ENCODE results near the gene TRAPPC8. TPM values are rescaled to one million over a fixed set of nuclear protein-coding genes. Genes with fewer than 3 reads are reported as not detected.

TRAPPC8 gene
- total RNA-seq, 4 donors from 2014 or later: 35.0 to 49.4 (median 42.5) TPM

GRCh38 chr18:31878358-31878757 is 64.6 kb downstream of the TRAPPC8 start:
- intact Hi-C loops (cut with DNase I): no loop called here
- no peaks in the 10 kb centered on the region for H3K4me1 ChIP-seq
- TF ChIP-seq CTCF (IDR thresholded peaks at IDR 0.05) (no peak), POLR2A (IDR thresholded peaks at IDR 0.05; ENCODE audit: low read depth) (no peak), EP300 (IDR thresholded peaks at IDR 0.05) (no peak), POLR2AphosphoS5 (IDR thresholded peaks at IDR 0.05) (no peak)
- DNase-seq (ENCODE audit: extremely low spot score): no peak
- H3K27ac ChIP-seq (replicated peaks in 1 of 4): no peak overlapping the region
- no peak overlapping the region for H3K4me3 ChIP-seq
- H3K9me3 ChIP-seq: peaks cover 0 to 12% (median 2%) of the 10 kb centered on the region in 4 donors
- WGBS: 98% methylated on average over 4 of the region's 4 CpGs
- peaks cover 23 to 83% (median 44%) of the 10 kb centered on the region in 4 donors for H3K36me3 ChIP-seq
- H3K27me3 ChIP-seq: no peaks in the 10 kb centered on the region

GRCh38 chr18:31877900-31878299 is 65.0 kb downstream of the TRAPPC8 start:
- Histone ChIP-seq H3K4me3 (no peak overlapping the region), H3K27ac (replicated peaks in 1 of 4) (no peak overlapping the region), H3K36me3 (peaks cover 23 to 83% (median 45%) of the 10 kb centered on the region in 4 donors), H3K27me3 (no peaks in the 10 kb centered on the region), H3K4me1 (no peaks in the 10 kb centered on the region), H3K9me3 (peaks cover 0 to 12% (median 2%) of the 10 kb centered on the region in 4 donors)
- 92% methylated on average over 5 of the region's 5 CpGs for WGBS
- TF ChIP-seq POLR2A (IDR thresholded peaks at IDR 0.05; ENCODE audit: low read depth) (no peak), CTCF (IDR thresholded peaks at IDR 0.05) (no peak), POLR2AphosphoS5 (IDR thresholded peaks at IDR 0.05) (no peak)
- intact Hi-C loops (cut with DNase I): no loop called here
- DNase-seq (ENCODE audit: extremely low spot score): no peak

GRCh38 chr18:31876707-31877106 is 66.2 kb downstream of the TRAPPC8 start:
- Histone ChIP-seq H3K27me3 (no peaks in the 10 kb centered on the region), H3K36me3 (peaks cover 25 to 87% (median 48%) of the 10 kb centered on the region in 4 donors)
- 84% methylated on average over 3 of the region's 4 CpGs for WGBS

GRCh38 chr18:31875301-31875700 is 67.6 kb downstream of the TRAPPC8 start:
- 85% methylated on average over 2 of the region's 2 CpGs for WGBS
- Histone ChIP-seq H3K27me3 (no peaks in the 10 kb centered on the region), H3K36me3 (peaks cover 25 to 86% (median 50%) of the 10 kb centered on the region in 4 donors), H3K4me3 (no peak overlapping the region), H3K27ac (replicated peaks in 1 of 4) (no peak overlapping the region), H3K4me1 (no peaks in the 10 kb centered on the region), H3K9me3 (peaks cover 0 to under 1% (median 0%) of the 10 kb centered on the region in 4 donors)
- TF ChIP-seq POLR2A (IDR thresholded peaks at IDR 0.05; ENCODE audit: low read depth): no peak
- no peak for TF ChIP-seq CTCF (IDR thresholded peaks at IDR 0.05)
- no peak for TF ChIP-seq POLR2AphosphoS5 (IDR thresholded peaks at IDR 0.05)
- no peak for TF ChIP-seq EP300 (IDR thresholded peaks at IDR 0.05)
- intact Hi-C loops (cut with DNase I): no loop called here
- DNase-seq (ENCODE audit: extremely low spot score): no peak

More at GRCh38 chr18:31876707-31877106, 66.2 kb downstream of the TRAPPC8 start:
- no peak for TF ChIP-seq POLR2A (IDR thresholded peaks at IDR 0.05; ENCODE audit: low read depth)
- TF ChIP-seq EP300 (IDR thresholded peaks at IDR 0.05): no peak
- TF ChIP-seq CTCF (IDR thresholded peaks at IDR 0.05): no peak
- no peak for TF ChIP-seq POLR2AphosphoS5 (IDR thresholded peaks at IDR 0.05)
- no peak for DNase-seq (ENCODE audit: extremely low spot score)
- Histone ChIP-seq H3K4me1 (no peaks in the 10 kb centered on the region), H3K9me3 (peaks cover 0 to 12% (median 2%) of the 10 kb centered on the region in 4 donors), H3K4me3 (no peak overlapping the region), H3K27ac (replicated peaks in 1 of 4) (no peak overlapping the region)
- intact Hi-C loops (cut with DNase I): no loop called here

GRCh38 chr18:31863103-31863502 is 79.8 kb downstream of the TRAPPC8 start:
- intact Hi-C loops (cut with DNase I): no loop called here
- Histone ChIP-seq H3K36me3 (peaks cover 14 to 90% (median 56%) of the 10 kb centered on the region in 4 donors), H3K4me1 (no peaks in the 10 kb centered on the region), H3K27ac (replicated peaks in 1 of 4) (no peak overlapping the region), H3K27me3 (no peaks in the 10 kb centered on the region), H3K4me3 (no peak overlapping the region), H3K9me3 (no peaks in the 10 kb centered on the region)
- no peak for TF ChIP-seq EP300 (IDR thresholded peaks at IDR 0.05)
- TF ChIP-seq CTCF (IDR thresholded peaks at IDR 0.05): no peak
- TF ChIP-seq POLR2A (IDR thresholded peaks at IDR 0.05; ENCODE audit: low read depth): no peak
- no peak for TF ChIP-seq POLR2AphosphoS5 (IDR thresholded peaks at IDR 0.05)
- 98% methylated on average over 1 of the region's 1 CpG for WGBS
- DNase-seq (ENCODE audit: extremely low spot score): no peak

Measured in esophagus muscularis mucosa (tissue), 4 donors.